GM19035 (cell line): Measurements from ENCODE around the gene TEC.
"Not testable (repeated sequence)": the region's sequence is repeated elsewhere in the genome, so short reads cannot be mapped to it uniquely, and the experiment has no call there.

Experiments used
- ATAC-seq: cut with Tn5 transposase; IDR thresholded peaks from one replicate; pipeline ENCODE4 v1.9.1; 2021; ENCODE audit not compliant: unreplicated experiment

The TEC gene

GRCh38 chr4:48169636-48170035 is 100.0 kb downstream of the TEC start:
- no peak for ATAC-seq

- no peak for ATAC-seq
These were observed 101.9 kb downstream of the TEC start for GRCh38 chr4:48167538-48168263.

GRCh38 chr4:48164561-48164960 is 105.1 kb downstream of the TEC start:
- not testable (repeated sequence) for ATAC-seq

GRCh38 chr4:48163746-48164145 is 105.9 kb downstream of the TEC start:
- no peak for ATAC-seq

GRCh38 chr4:48162162-48162561 is 107.5 kb downstream of the TEC start:
- no peak for ATAC-seq

GRCh38 chr4:48157271-48157670 is 112.4 kb downstream of the TEC start:
- ATAC-seq: no peak

- no peak for ATAC-seq
These were observed 113.2 kb downstream of the TEC start for GRCh38 chr4:48156423-48156822.

GRCh38 chr4:48153791-48154550 is 115.7 kb downstream of the TEC start:
- ATAC-seq: no peak

- ATAC-seq: no peak
These were observed 117.4 kb downstream of the TEC start for GRCh38 chr4:48152259-48152658.

GRCh38 chr4:48149827-48150370 is 119.7 kb downstream of the TEC start:
- no peak for ATAC-seq

GRCh38 chr4:48147621-48148020 is 122.0 kb downstream of the TEC start:
- ATAC-seq: no peak

GRCh38 chr4:48141048-48141447 is 128.6 kb downstream of the TEC start:
- ATAC-seq: no peak

GRCh38 chr4:48139691-48140090 is 129.9 kb downstream of the TEC start:
- ATAC-seq: no peak

- peak; percentile 83 for ATAC-seq
These were observed 130.7 kb downstream of the TEC start for GRCh38 chr4:48138936-48139335.

GRCh38 chr4:48138511-48138910 is 131.1 kb downstream of the TEC start:
- ATAC-seq: no peak

- no peak for ATAC-seq
These were observed 131.8 kb downstream of the TEC start for GRCh38 chr4:48137846-48138245.

GRCh38 chr4:48134081-48134480 is 135.6 kb downstream of the TEC start, which contains the start of gene TXK:
Gene TXK, minus strand, starts transcription at chr4:48134250. Its CDS starts 80 bp downstream, at chr4:48134170.
- ATAC-seq: no peak

- no peak for ATAC-seq
These were observed 136.0 kb downstream of the TEC start for GRCh38 chr4:48133669-48134068.

- ATAC-seq: no peak
These were observed 137.9 kb downstream of the TEC start for GRCh38 chr4:48131736-48132135.

- ATAC-seq: no peak
These were observed 139.5 kb downstream of the TEC start for GRCh38 chr4:48130100-48130499.

- no peak for ATAC-seq
These were observed 140.2 kb downstream of the TEC start for GRCh38 chr4:48129307-48130014.
